ENCODE data around the gene TACR1. TPM values are rescaled to one million over a fixed set of nuclear protein-coding genes. Genes with fewer than 3 reads are reported as not detected.

TACR1 gene
- total RNA-seq, 1 donor from 2014 or later: not detected

DNA sequence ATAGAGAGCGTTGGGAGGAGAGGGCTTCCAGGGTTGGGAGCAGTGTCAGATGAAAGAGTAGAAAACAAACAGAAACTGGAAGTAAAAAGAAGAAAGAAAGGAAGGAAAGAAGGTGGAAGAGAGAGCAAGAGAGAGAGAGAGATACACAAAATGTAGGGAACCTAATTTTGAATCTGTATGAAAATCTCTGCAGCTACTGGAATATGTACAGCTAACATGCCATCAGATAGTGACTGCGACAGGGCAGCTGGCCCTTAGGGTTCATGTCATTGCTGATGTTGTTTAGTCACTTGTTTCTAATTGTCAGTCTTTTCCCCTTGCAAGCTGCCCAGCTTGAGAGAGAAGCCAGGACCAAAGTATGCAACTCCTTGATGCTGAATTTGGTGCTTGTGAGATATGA, 155.0 kb downstream of the TACR1 start:
- no peak overlapping the region for H3K4me3 Mint-ChIP-seq (ENCODE audit: unreplicated experiment)
- H3K27me3 Mint-ChIP-seq (ENCODE audit: unreplicated experiment): no peaks in the 10 kb centered on the region
- no peak for DNase-seq (ENCODE audit: extremely low spot score, unreplicated experiment)
- peaks cover 26% of the 10 kb centered on the region for H3K4me1 Mint-ChIP-seq (ENCODE audit: unreplicated experiment)
- H3K27ac Mint-ChIP-seq (ENCODE audit: unreplicated experiment): no peak overlapping the region
- TF ChIP-seq, protein P1, sequence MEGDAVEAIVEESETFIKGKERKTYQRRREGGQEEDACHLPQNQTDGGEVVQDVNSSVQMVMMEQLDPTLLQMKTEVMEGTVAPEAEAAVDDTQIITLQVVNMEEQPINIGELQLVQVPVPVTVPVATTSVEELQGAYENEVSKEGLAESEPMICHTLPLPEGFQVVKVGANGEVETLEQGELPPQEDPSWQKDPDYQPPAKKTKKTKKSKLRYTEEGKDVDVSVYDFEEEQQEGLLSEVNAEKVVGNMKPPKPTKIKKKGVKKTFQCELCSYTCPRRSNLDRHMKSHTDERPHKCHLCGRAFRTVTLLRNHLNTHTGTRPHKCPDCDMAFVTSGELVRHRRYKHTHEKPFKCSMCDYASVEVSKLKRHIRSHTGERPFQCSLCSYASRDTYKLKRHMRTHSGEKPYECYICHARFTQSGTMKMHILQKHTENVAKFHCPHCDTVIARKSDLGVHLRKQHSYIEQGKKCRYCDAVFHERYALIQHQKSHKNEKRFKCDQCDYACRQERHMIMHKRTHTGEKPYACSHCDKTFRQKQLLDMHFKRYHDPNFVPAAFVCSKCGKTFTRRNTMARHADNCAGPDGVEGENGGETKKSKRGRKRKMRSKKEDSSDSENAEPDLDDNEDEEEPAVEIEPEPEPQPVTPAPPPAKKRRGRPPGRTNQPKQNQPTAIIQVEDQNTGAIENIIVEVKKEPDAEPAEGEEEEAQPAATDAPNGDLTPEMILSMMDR (IDR thresholded peaks at IDR 0.05): no peak
- no peaks in the 10 kb centered on the region for H3K9me3 Mint-ChIP-seq (ENCODE audit: unreplicated experiment)
- no peaks in the 10 kb centered on the region for H3K36me3 Mint-ChIP-seq (ENCODE audit: unreplicated experiment)

DNA sequence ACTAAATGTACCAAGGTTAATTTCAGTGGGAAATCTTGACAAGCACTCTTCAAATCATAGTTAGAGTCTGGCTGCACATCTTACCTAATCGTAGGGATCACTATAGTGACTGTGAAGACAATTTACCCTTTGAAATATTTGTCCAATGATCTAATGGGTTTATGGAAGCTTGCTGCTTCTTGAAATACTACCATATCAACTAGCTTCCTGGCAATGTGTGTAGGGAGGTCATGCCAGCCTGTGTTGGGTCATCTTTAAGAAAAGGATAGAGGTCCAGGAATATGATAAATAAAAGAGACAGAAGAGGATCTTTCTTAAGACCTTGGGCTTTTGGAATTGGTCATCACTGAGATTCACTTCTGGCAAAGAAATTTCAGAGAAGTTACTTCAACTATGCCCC, 156.5 kb downstream of the TACR1 start:
- Mint-ChIP-seq H3K36me3 (ENCODE audit: unreplicated experiment) (no peaks in the 10 kb centered on the region), H3K4me3 (ENCODE audit: unreplicated experiment) (no peak overlapping the region)
- no peak for DNase-seq (ENCODE audit: extremely low spot score, unreplicated experiment)

DNA sequence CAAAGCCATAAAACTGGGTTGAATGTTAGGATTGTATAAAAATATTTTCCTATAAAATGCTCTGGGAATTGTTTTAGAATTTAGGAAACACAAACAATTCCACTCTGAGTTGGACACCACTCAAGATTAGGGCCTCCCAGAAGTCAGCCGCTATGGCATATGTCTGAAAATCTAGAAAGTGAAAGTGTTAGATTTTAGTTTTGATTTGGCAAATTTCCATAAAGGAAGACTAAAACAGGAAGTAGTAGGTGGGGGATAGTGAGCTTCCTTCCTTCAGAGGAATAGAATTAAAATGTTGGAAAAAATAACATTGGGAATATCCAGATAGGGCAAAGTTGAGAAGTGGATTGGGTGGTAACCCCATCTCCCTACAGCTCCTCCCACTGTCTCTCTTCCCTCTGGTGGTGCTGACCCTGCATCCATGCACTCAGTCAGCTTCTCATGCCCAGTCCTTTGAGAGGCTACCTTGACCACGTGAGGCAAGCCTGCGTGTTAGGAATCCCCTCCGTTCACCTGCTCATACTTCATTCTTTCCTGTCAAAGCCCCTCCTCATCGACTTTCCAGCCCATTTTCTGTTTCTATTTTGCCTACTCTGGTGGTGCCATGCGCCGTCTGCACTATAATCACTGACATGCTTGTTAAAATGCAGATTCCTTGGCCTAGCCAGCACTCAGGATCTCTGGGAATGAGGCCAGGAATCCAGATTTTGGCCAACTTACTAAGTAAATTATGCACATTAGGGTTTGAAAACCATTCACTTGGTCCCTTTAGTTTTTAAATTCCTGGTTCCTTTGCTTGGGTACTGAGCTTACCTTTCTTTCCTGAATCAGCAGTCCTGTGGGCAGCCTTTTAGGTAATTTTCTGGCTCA, 157.4 kb downstream of the TACR1 start:
- Mint-ChIP-seq H3K4me1 (ENCODE audit: unreplicated experiment) (peaks cover 4% of the 10 kb centered on the region), H3K9me3 (ENCODE audit: unreplicated experiment) (no peaks in the 10 kb centered on the region), H3K27ac (ENCODE audit: unreplicated experiment) (no peak overlapping the region), H3K4me3 (ENCODE audit: unreplicated experiment) (no peak overlapping the region), H3K36me3 (ENCODE audit: unreplicated experiment) (no peaks in the 10 kb centered on the region), H3K27me3 (ENCODE audit: unreplicated experiment) (no peaks in the 10 kb centered on the region)
- TF ChIP-seq, protein P1 (IDR thresholded peaks at IDR 0.05): no peak
- no peak for DNase-seq (ENCODE audit: extremely low spot score, unreplicated experiment)

More for the DNA sequence above, 156.5 kb downstream of the TACR1 start:
- no peak overlapping the region for H3K27ac Mint-ChIP-seq (ENCODE audit: unreplicated experiment)
- peaks cover 12% of the 10 kb centered on the region for H3K4me1 Mint-ChIP-seq (ENCODE audit: unreplicated experiment)
- TF ChIP-seq, protein P1 (IDR thresholded peaks at IDR 0.05): no peak
- no peaks in the 10 kb centered on the region for H3K9me3 Mint-ChIP-seq (ENCODE audit: unreplicated experiment)
- no peaks in the 10 kb centered on the region for H3K27me3 Mint-ChIP-seq (ENCODE audit: unreplicated experiment)

DNA sequence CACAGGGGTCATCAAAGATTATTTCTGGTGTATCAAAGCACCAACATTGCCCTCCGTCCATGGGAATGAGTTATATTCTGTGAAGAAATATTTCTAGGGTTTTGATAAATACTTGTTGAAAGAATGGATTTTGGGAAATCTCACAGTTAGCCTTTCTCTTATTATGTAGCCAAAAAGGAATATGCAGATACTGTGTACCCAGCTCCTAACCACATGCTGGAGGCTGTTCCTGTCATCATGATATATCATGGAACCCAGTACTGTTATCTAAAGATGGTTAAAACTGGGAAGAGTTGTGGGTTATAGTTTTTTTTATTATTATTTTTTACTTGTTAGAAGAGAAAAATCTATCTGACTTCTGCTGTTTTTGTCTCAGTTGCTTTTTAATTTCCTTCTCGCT, 158.1 kb downstream of the TACR1 start:
- Mint-ChIP-seq H3K27me3 (ENCODE audit: unreplicated experiment) (no peaks in the 10 kb centered on the region), H3K4me3 (ENCODE audit: unreplicated experiment) (no peak overlapping the region), H3K9me3 (ENCODE audit: unreplicated experiment) (no peaks in the 10 kb centered on the region), H3K27ac (ENCODE audit: unreplicated experiment) (no peak overlapping the region), H3K36me3 (ENCODE audit: unreplicated experiment) (no peaks in the 10 kb centered on the region), H3K4me1 (ENCODE audit: unreplicated experiment) (no peaks in the 10 kb centered on the region)
- TF ChIP-seq, protein P1 (IDR thresholded peaks at IDR 0.05): no peak
- no peak for DNase-seq (ENCODE audit: extremely low spot score, unreplicated experiment)

DNA sequence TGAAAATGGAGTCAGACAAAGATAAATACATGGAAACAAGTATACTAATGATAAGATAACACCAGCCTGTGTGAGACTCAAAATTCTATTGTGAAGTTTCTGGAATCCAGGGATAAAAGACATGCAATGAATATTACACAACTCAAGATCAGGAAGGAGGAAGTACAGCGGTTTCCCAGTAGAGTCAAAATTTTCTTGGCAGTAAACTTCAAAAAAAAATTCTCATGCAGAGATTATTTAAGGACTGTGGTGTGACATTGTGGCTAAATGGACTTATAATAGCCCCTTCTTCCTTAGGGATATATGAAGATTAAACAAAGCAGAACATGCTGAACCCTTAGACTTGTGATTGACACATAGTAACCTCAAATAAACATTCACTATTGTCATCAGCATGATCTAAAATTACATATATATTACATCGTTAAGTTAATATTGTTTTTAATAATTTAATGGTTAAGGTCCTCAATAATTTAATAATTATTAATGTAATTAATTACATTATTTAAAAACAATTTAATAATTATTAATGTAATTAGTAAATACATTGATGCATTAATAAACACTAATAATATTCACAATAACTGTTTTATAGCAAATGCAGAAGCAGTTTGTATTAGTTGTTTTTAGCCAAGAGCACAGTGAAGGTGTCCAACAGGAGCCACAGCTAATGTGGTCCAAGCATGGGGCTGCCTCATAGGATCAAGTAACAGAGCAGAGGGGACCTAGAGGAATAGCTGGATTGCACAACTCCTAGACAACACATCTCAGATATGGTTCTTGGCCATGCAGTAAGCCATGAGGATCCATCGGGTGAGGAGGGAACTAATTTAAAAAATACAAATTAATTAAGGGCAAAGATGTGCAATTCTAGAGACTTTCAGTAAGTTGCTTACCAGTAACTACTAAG, 163.6 kb downstream of the TACR1 start:
- no peaks in the 10 kb centered on the region for H3K36me3 Mint-ChIP-seq (ENCODE audit: unreplicated experiment)
- no peak for DNase-seq (ENCODE audit: extremely low spot score, unreplicated experiment)
- H3K4me1 Mint-ChIP-seq (ENCODE audit: unreplicated experiment): no peaks in the 10 kb centered on the region
- no peaks in the 10 kb centered on the region for H3K27me3 Mint-ChIP-seq (ENCODE audit: unreplicated experiment)
- no peaks in the 10 kb centered on the region for H3K9me3 Mint-ChIP-seq (ENCODE audit: unreplicated experiment)
- no peak overlapping the region for H3K4me3 Mint-ChIP-seq (ENCODE audit: unreplicated experiment)
- no peak overlapping the region for H3K27ac Mint-ChIP-seq (ENCODE audit: unreplicated experiment)
- TF ChIP-seq, protein P1 (IDR thresholded peaks at IDR 0.05): no peak

Data from osteocyte (in vitro differentiated cells).